Lower leg skin (tissue), 3 donors: ENCODE measurements around the gene PLS1.

Experiments
- CTCF ChIP-seq, 3 donors: fragments of 450-650 bp; IDR thresholded peaks; one replicate each; pipeline ENCODE4 v1.5.1; 2016; ENCODE audit warnings: antibody characterized with exemption in 3 of 3, mild to moderate bottlenecking in 3 of 3, moderate library complexity in 2 of 3
- POLR2A ChIP-seq, 2 donors: fragments of 450-650 bp; IDR thresholded peaks; one replicate each; pipeline ENCODE4 v1.6.1; 2016 to 2017; ENCODE audit warnings: antibody characterized with exemption in 2 of 2, mild to moderate bottlenecking in 1 of 2, moderate library complexity in 1 of 2

GRCh38 chr3:142553741-142554140 lies 42.5 kb upstream of the PLS1 start:
- TF ChIP-seq CTCF (IDR thresholded peaks at IDR 0.05) = no peak
- no peak for TF ChIP-seq POLR2A (IDR thresholded peaks at IDR 0.05)
